RWPE2 (cell line): ENCODE results near the gene CHRDL1.
"Not testable (repeated sequence)": the region's sequence is repeated elsewhere in the genome, so short reads cannot be mapped to it uniquely, and the experiment has no call there.

Source experiments
- ATAC-seq: fragments of 200-7000 bp; cut with Tn5 transposase; 3 replicates; pipeline ENCODE4 v1.9.1; 2021; ENCODE audit warnings: low read depth
- DNase-seq: peaks from one replicate; pipeline ENCODE4 v3.0.0-alpha.2; 2020; ENCODE audit warnings: low spot score
- H3K27ac ChIP-seq: fragments of 450-650 bp; 2 replicates; pipeline ENCODE4 v1.5.1; 2017; ENCODE audit warnings: mild to moderate bottlenecking; ENCODE audit not compliant: poor library complexity, severe bottlenecking
- H3K27me3 ChIP-seq: fragments of 250-450 bp; sonication (Bioruptor Pico); 2 replicates; pipeline ENCODE4 v1.5.1; 2021; ENCODE audit warnings: mild to moderate bottlenecking, moderate library complexity; ENCODE audit not compliant: insufficient read depth, poor library complexity, severe bottlenecking
- H3K36me3 ChIP-seq: fragments of 250-450 bp; sonication (Bioruptor Pico); 2 replicates; pipeline ENCODE4 v1.5.1; 2020; ENCODE audit warnings: low read depth, mild to moderate bottlenecking, moderate library complexity
- H3K4me1 ChIP-seq: fragments of 250-450 bp; sonication (Bioruptor Pico); 2 replicates; pipeline ENCODE4 v1.5.1; 2021; ENCODE audit warnings: mild to moderate bottlenecking, moderate library complexity; ENCODE audit not compliant: insufficient read depth, poor library complexity, severe bottlenecking
- H3K4me3 ChIP-seq: fragments of 250-450 bp; sonication (Bioruptor Pico); 2 replicates; pipeline ENCODE4 v1.5.1; 2021; ENCODE audit warnings: mild to moderate bottlenecking, moderate library complexity; ENCODE audit not compliant: severe bottlenecking
- H3K9me3 ChIP-seq: fragments of 250-450 bp; sonication (Bioruptor Pico); 2 replicates; pipeline ENCODE4 v1.5.1; 2021; ENCODE audit warnings: mild to moderate bottlenecking, moderate library complexity; ENCODE audit not compliant: severe bottlenecking
- CTCF ChIP-seq: fragments of 450-650 bp; IDR thresholded peaks from one replicate; pipeline ENCODE4 v1.5.1; 2017; ENCODE audit warnings: mild to moderate bottlenecking, moderate library complexity; ENCODE audit not compliant: poor library complexity, severe bottlenecking

Gene CHRDL1

GRCh38 chrX:110795645-110796406 is at the start of gene CHRDL1:
Gene CHRDL1 (minus strand): TSS chrX:110795817. CDS start chrX:110792181, 3,636 bp downstream.
- DNase-seq, result no peak
- peak within 1 kb of the TSS; percentile 24 for H3K4me3 ChIP-seq

GRCh38 chrX:110836982-110837381 is 41.4 kb upstream of the CHRDL1 start:
- DNase-seq (no peak), ATAC-seq (no peak)
- peak; percentile 24 for TF ChIP-seq CTCF
- Histone ChIP-seq H3K27me3 (no peaks in the 10 kb centered on the region), H3K27ac (no peak overlapping the region), H3K4me1 (no peaks in the 10 kb centered on the region), H3K4me3 (no peak overlapping the region), H3K36me3 (no peaks in the 10 kb centered on the region), H3K9me3 (no peaks in the 10 kb centered on the region)

More at GRCh38 chrX:110795645-110796406, at the start of gene CHRDL1:
- no peaks in the 10 kb centered on the region for H3K27me3 ChIP-seq
- TF ChIP-seq CTCF, result no peak
- H3K9me3 ChIP-seq, result no peaks in the 10 kb centered on the region
- ATAC-seq, result peak; percentile 63
- H3K36me3 ChIP-seq, result no peaks in the 10 kb centered on the region
- no peak within 1 kb of the TSS for H3K27ac ChIP-seq
- H3K4me1 ChIP-seq, result no peaks in the 10 kb centered on the region

- no peak overlapping the region for H3K4me3 ChIP-seq
- ATAC-seq, result no peak
- no peaks in the 10 kb centered on the region for H3K27me3 ChIP-seq
- DNase-seq, result no peak
- no peak for TF ChIP-seq CTCF
- no peaks in the 10 kb centered on the region for H3K4me1 ChIP-seq
- H3K27ac ChIP-seq, result no peak overlapping the region
- H3K9me3 ChIP-seq, result no peaks in the 10 kb centered on the region
- no peaks in the 10 kb centered on the region for H3K36me3 ChIP-seq
These were observed 40.8 kb upstream of the CHRDL1 start for GRCh38 chrX:110836451-110836850.

- DNase-seq (no peak), ATAC-seq (no peak)
- Histone ChIP-seq H3K4me1 (no peaks in the 10 kb centered on the region), H3K27ac (no peak overlapping the region), H3K27me3 (no peaks in the 10 kb centered on the region), H3K36me3 (no peaks in the 10 kb centered on the region), H3K9me3 (no peaks in the 10 kb centered on the region), H3K4me3 (no peak overlapping the region)
- TF ChIP-seq CTCF, result no peak
These were observed 40.4 kb upstream of the CHRDL1 start for GRCh38 chrX:110836001-110836400.

- TF ChIP-seq CTCF, result no peak
- no peaks in the 10 kb centered on the region for H3K4me1 ChIP-seq
- no peaks in the 10 kb centered on the region for H3K27me3 ChIP-seq
- H3K9me3 ChIP-seq, result no peaks in the 10 kb centered on the region
- H3K4me3 ChIP-seq, result no peak overlapping the region
- DNase-seq (no peak), ATAC-seq (no peak)
- no peaks in the 10 kb centered on the region for H3K36me3 ChIP-seq
- H3K27ac ChIP-seq, result no peak overlapping the region
These were observed 30.4 kb upstream of the CHRDL1 start for GRCh38 chrX:110825972-110826371.

- not testable (repeated sequence) for H3K36me3 ChIP-seq, H3K27me3 ChIP-seq, ATAC-seq, H3K4me3 ChIP-seq, H3K9me3 ChIP-seq, H3K27ac ChIP-seq, DNase-seq, H3K4me1 ChIP-seq
These were observed 20.9 kb upstream of the CHRDL1 start for GRCh38 chrX:110816543-110816942.
